HG03159 (cell line): ENCODE measurements around the gene UVRAG.
"Not testable (repeated sequence)": the region's sequence is repeated elsewhere in the genome, so short reads cannot be mapped to it uniquely, and the experiment has no call there.

Source experiments
- ATAC-seq: cut with Tn5 transposase; IDR thresholded peaks from one replicate; pipeline ENCODE4 v1.9.1; 2021; ENCODE audit warnings: mild to moderate bottlenecking, moderate library complexity; ENCODE audit not compliant: unreplicated experiment

Gene UVRAG

GRCh38 chr11:75946531-75947530, 131.8 kb downstream of the UVRAG start:
- ATAC-seq = no peak

- no peak for ATAC-seq
These were observed 134.1 kb downstream of the UVRAG start for GRCh38 chr11:75949023-75949672.

- no peak for ATAC-seq
These were observed 135.1 kb downstream of the UVRAG start for GRCh38 chr11:75950141-75950540.

- ATAC-seq = no peak
These were observed 139.0 kb downstream of the UVRAG start for GRCh38 chr11:75954039-75954438.

GRCh38 chr11:75955443-75955842, 140.4 kb downstream of the UVRAG start:
- ATAC-seq = no peak

GRCh38 chr11:75959540-75959939, 144.5 kb downstream of the UVRAG start:
- ATAC-seq = no peak

- no peak for ATAC-seq
These were observed 149.1 kb downstream of the UVRAG start for GRCh38 chr11:75964071-75964470.

- ATAC-seq = no peak
These were observed 151.7 kb downstream of the UVRAG start for GRCh38 chr11:75966537-75967287.

- ATAC-seq = no peak
These were observed 153.1 kb downstream of the UVRAG start for GRCh38 chr11:75968021-75968625.

- no peak for ATAC-seq
These were observed 154.8 kb downstream of the UVRAG start for GRCh38 chr11:75969626-75970308.

GRCh38 chr11:75973710-75974109, 158.7 kb downstream of the UVRAG start:
- ATAC-seq = not testable (repeated sequence)

GRCh38 chr11:75979075-75979474, 164.1 kb downstream of the UVRAG start:
- not testable (repeated sequence) for ATAC-seq

GRCh38 chr11:75979479-75980027, 164.5 kb downstream of the UVRAG start:
- ATAC-seq = not testable (repeated sequence)

GRCh38 chr11:75980031-75980430, 165.0 kb downstream of the UVRAG start:
- ATAC-seq = no peak

GRCh38 chr11:75981546-75981945, 166.5 kb downstream of the UVRAG start:
- ATAC-seq = no peak

GRCh38 chr11:75982309-75982708, 167.3 kb downstream of the UVRAG start:
- no peak for ATAC-seq

GRCh38 chr11:75986966-75987365, 172.0 kb downstream of the UVRAG start:
- no peak for ATAC-seq

- no peak for ATAC-seq
These were observed 178.1 kb downstream of the UVRAG start for GRCh38 chr11:75993126-75993525.

- no peak for ATAC-seq
These were observed 179.6 kb downstream of the UVRAG start for GRCh38 chr11:75994616-75995015.
